OCI-LY3 (cell line): ENCODE measurements around the gene FAM174B.

Source experiments
- EZH2phosphoT487 ChIP-seq: fragments of 200-600 bp; shearing (Covaris generic); IDR thresholded peaks from 2 replicates; pipeline ENCODE4 v1.6.1; 2018; ENCODE audit warnings: antibody characterized with exemption, mixed run types, low read depth
- TF ChIP-seq, protein P1 (sequence below): fragments of 200-600, 300-600 bp; sonication (generic); IDR thresholded peaks from 2 replicates; pipeline ENCODE4 v1.5.1; 2014; ENCODE audit warnings: antibody characterized with exemption, low read length, low read depth

DNA sequence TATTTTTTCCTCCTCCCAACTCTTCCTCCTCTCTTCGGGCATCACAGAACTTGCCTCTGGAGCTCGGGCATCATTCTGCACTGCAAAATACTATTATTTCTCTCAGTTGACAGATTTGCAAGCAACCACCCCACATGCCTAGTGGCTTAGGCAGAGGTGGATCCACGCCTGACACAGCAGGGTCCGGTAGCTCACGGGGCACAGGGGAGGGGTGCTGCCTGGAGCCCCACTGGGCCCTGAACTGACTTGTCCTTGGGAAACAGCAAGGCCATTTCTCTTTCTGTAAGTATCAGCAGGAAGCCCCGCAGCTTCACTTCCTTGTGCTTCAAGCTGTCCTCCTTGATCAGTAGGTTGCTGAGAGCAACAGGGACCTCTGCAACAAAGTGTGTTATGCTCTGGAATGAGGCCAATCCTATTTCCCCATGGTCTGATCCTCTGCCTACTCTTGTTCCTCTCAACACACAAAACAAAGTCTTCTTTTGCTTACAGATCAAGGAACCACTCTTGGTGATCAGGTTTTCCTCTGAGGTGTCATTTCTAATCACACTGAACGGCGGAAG is 69.1 kb downstream of the FAM174B start:
- TF ChIP-seq, protein P1, sequence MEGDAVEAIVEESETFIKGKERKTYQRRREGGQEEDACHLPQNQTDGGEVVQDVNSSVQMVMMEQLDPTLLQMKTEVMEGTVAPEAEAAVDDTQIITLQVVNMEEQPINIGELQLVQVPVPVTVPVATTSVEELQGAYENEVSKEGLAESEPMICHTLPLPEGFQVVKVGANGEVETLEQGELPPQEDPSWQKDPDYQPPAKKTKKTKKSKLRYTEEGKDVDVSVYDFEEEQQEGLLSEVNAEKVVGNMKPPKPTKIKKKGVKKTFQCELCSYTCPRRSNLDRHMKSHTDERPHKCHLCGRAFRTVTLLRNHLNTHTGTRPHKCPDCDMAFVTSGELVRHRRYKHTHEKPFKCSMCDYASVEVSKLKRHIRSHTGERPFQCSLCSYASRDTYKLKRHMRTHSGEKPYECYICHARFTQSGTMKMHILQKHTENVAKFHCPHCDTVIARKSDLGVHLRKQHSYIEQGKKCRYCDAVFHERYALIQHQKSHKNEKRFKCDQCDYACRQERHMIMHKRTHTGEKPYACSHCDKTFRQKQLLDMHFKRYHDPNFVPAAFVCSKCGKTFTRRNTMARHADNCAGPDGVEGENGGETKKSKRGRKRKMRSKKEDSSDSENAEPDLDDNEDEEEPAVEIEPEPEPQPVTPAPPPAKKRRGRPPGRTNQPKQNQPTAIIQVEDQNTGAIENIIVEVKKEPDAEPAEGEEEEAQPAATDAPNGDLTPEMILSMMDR, result no peak
- TF ChIP-seq EZH2phosphoT487, result no peak
